Thyroid gland (tissue), 4 donors: Measurements from ENCODE around the gene SARDH.

Experiments
- POLR2A ChIP-seq, 2 donors: fragments of 450-650 bp; IDR thresholded peaks; one replicate each; pipeline ENCODE4 v1.6.1; 2017; ENCODE audit warnings: antibody characterized with exemption in 2 of 2, mild to moderate bottlenecking in 2 of 2, moderate library complexity in 1 of 2
- TF ChIP-seq, protein P1 (sequence below), 6 experiments: fragments of 200-600 bp in 3 of 6; fragments of 450-650 bp in 3 of 6; sonication (generic) in 3 of 6; IDR thresholded peaks; one replicate each; pipeline ENCODE4 v1.5.1; 2016 to 2019; ENCODE audit warnings: antibody characterized with exemption in 6 of 6, mild to moderate bottlenecking in 2 of 6, inconsistent platforms in 1 of 6, moderate library complexity in 1 of 6

DNA sequence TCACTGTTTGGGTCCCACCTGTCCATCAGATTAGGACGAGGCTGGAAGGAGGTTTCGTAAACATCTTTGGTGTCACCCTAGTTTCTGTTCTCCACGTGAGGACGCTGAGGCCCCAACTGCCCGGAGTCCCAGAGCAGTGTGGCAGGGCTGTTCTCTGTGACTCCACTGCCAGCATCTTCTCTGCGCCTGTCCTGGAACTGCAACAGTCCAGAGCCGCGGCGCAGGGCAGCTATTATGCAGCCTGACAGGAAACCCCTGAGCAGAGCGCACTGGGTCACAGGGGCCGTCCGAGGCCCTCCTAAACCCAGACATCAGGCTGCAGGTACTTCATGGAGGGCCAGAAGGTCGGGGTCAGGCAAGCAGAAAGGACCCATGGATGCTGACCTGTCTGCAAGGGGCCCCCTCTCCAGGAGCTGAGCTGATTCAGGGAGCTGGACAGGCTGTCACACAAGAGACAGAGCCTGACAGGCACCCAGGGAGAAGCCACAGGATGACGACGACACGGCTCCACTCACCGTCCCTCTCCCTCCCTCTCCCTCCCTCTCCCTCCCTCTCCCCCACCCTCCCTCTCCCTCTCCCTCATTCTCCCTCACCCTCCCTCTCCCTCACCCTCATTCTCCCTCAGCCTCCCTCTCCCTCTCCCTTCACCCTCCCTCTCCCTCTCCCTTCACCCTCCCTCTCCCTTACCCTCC, 70.2 kb downstream of the SARDH start:
- TF ChIP-seq, protein P1, sequence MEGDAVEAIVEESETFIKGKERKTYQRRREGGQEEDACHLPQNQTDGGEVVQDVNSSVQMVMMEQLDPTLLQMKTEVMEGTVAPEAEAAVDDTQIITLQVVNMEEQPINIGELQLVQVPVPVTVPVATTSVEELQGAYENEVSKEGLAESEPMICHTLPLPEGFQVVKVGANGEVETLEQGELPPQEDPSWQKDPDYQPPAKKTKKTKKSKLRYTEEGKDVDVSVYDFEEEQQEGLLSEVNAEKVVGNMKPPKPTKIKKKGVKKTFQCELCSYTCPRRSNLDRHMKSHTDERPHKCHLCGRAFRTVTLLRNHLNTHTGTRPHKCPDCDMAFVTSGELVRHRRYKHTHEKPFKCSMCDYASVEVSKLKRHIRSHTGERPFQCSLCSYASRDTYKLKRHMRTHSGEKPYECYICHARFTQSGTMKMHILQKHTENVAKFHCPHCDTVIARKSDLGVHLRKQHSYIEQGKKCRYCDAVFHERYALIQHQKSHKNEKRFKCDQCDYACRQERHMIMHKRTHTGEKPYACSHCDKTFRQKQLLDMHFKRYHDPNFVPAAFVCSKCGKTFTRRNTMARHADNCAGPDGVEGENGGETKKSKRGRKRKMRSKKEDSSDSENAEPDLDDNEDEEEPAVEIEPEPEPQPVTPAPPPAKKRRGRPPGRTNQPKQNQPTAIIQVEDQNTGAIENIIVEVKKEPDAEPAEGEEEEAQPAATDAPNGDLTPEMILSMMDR (IDR thresholded peaks at IDR 0.05) = no peak
- no peak for TF ChIP-seq POLR2A (IDR thresholded peaks at IDR 0.05)
